ENCODE measurements around the gene KRTAP10-6. TPM values are rescaled to one million over a fixed set of nuclear protein-coding genes. Genes with fewer than 3 reads are reported as not detected.

KRTAP10-6 gene
- total and polyA plus RNA-seq, 2 of the 8 experiments (the other 6 are each of a cell fraction or from before 2014, with no cell fraction given), result 0.12 TPM; not detected in 1

DNA sequence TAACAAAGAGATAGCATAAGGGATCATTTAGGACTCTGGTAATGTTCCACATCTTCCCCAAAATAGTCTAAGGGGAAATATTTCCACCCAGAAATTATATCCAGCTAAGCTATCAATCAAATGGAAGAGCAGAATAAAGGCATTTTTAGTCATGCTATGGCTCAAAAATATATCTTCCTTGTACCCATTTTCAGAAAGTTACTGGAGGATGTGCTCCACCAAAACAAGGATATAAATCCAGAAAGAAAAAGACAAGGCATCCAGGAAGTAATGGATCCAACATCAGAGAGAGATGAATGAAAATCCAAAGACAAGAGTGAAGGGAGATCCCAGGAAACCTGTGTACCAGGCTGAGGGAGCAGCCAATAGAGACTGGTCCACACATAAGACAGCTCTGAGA is 16.9 kb upstream of the KRTAP10-6 start (continued):
- TF ChIP-seq SRF (IDR thresholded peaks at IDR 0.05; ENCODE audit: low read depth, low read length) (no peak), MAFK (IDR thresholded peaks at IDR 0.05; ENCODE audit: low read depth, low read length) (no peak), ZNF274 (IDR thresholded peaks at IDR 0.05; ENCODE audit: borderline replicate concordance, extremely low read depth, low read length) (no peak)
